DND-41 (cell line): ENCODE measurements around the gene OTUD3.
"Not testable (repeated sequence)": the region's sequence is repeated elsewhere in the genome, so short reads cannot be mapped to it uniquely, and the experiment has no call there.

Source experiments
- CTCF ChIP-seq: IDR thresholded peaks from 2 replicates; pipeline ENCODE4 v1.5.1; 2012; ENCODE audit warnings: borderline replicate concordance, low read length, moderate library complexity, mild to moderate bottlenecking; ENCODE audit not compliant: poor library complexity, severe bottlenecking; ENCODE audit errors: extremely low read depth
- EZH2 ChIP-seq: IDR thresholded peaks from 3 replicates; pipeline ENCODE4 v1.6.1; 2012; ENCODE audit warnings: borderline replicate concordance, low read depth, mild to moderate bottlenecking, moderate library complexity, low read length, inconsistent platforms; ENCODE audit not compliant: severe bottlenecking

- not testable (repeated sequence) for TF ChIP-seq CTCF, EZH2
Observed at GRCh38 chr1:19868575-19868974, 13.6 kb upstream of the OTUD3 start.
